HG03175 (cell line): ENCODE results near the gene DCBLD2.

ENCODE experiments used
- ATAC-seq: cut with Tn5 transposase; IDR thresholded peaks from one replicate; pipeline ENCODE4 v1.9.1; 2021; ENCODE audit warnings: mild to moderate bottlenecking, moderate library complexity; ENCODE audit not compliant: unreplicated experiment

DCBLD2 gene

GRCh38 chr3:98901392-98902350 lies at the start of gene DCBLD2:
DCBLD2 (minus strand) TSS chr3:98901695; CDS start chr3:98901326, 369 bp downstream.
- peak; percentile 100 for ATAC-seq

- ATAC-seq = no peak
Observed at GRCh38 chr3:98945666-98946065, 44.2 kb upstream of the DCBLD2 start.

- ATAC-seq = no peak
Observed at GRCh38 chr3:98945101-98945524, 43.6 kb upstream of the DCBLD2 start.

GRCh38 chr3:98930413-98930812 lies 28.9 kb upstream of the DCBLD2 start:
- ATAC-seq = no peak

GRCh38 chr3:98921957-98922356 lies 20.5 kb upstream of the DCBLD2 start:
- no peak for ATAC-seq

- ATAC-seq = no peak
Observed at GRCh38 chr3:98920166-98920565, 18.7 kb upstream of the DCBLD2 start.

GRCh38 chr3:98918586-98918985 lies 17.1 kb upstream of the DCBLD2 start:
- ATAC-seq = no peak

- no peak for ATAC-seq
Observed at GRCh38 chr3:98917608-98918007, 16.1 kb upstream of the DCBLD2 start.

- ATAC-seq = no peak
Observed at GRCh38 chr3:98914210-98915080, 12.9 kb upstream of the DCBLD2 start.

- no peak for ATAC-seq
Observed at GRCh38 chr3:98912448-98912847, 11.0 kb upstream of the DCBLD2 start.

- no peak for ATAC-seq
Observed at GRCh38 chr3:98906230-98906629, 4.7 kb upstream of the DCBLD2 start.

- ATAC-seq = no peak
Observed at GRCh38 chr3:98903705-98904481, 2.4 kb upstream of the DCBLD2 start.

- no peak for ATAC-seq
Observed at GRCh38 chr3:98903099-98903498, 1.6 kb upstream of the DCBLD2 start.

GRCh38 chr3:98902351-98902740 lies 851 bp upstream of the DCBLD2 start:
- no peak for ATAC-seq

- ATAC-seq = peak; percentile 27
Observed at GRCh38 chr3:98901119-98901391, 440 bp downstream of the DCBLD2 start.

GRCh38 chr3:98900265-98901118 lies 1.0 kb downstream of the DCBLD2 start:
- no peak for ATAC-seq

- ATAC-seq = no peak
Observed at GRCh38 chr3:98897701-98898100, 3.8 kb downstream of the DCBLD2 start.

- ATAC-seq = no peak
Observed at GRCh38 chr3:98894791-98895576, 6.5 kb downstream of the DCBLD2 start.

GRCh38 chr3:98893740-98894139 lies 7.8 kb downstream of the DCBLD2 start:
- no peak for ATAC-seq
